ENCODE results near the gene ZNF428.

GRCh38 chr19:43563816-43564457, 55.5 kb downstream of the ZNF428 start:
- TF ChIP-seq POLR2A (IDR thresholded peaks at IDR 0.05) (no peak), CTCF (IDR thresholded peaks at IDR 0.05) (no peak)

Data from thyroid gland (tissue), 4 donors.